Glutamatergic neuron (in vitro differentiated cells): ENCODE results near the gene CHD9. TPM values are rescaled to one million over a fixed set of nuclear protein-coding genes. Genes with fewer than 3 reads are reported as not detected.

Experiments
- total RNA-seq: library from RNA; stranded (reverse); fragmentation: NEBNext Ultra II Directional; extraction: Animal tissue kit (Norgen Biotek cat#: 25700); gene quantifications from one replicate; pipeline ENCODE4 v1.2.1, GENCODE V29; 2021; ENCODE audit not compliant: unreplicated experiment

The CHD9 gene
- total RNA-seq, 1 donor from 2014 or later = 120 TPM

Other genes with a start within 250 kb of the CHD9 start
- gene CHD9NB, start 2.1 kb upstream of the CHD9 start, total RNA-seq = 1.8 TPM